Non-pigmented ciliary epithelial cell (primary cell): Measurements from ENCODE around the gene DOHH.
"Not testable (repeated sequence)": the region's sequence is repeated elsewhere in the genome, so short reads cannot be mapped to it uniquely, and the experiment has no call there.

Experiments used
- DNase-seq: peaks from one replicate; pipeline ENCODE4 v3.0.0-alpha.2; 2010; ENCODE audit warnings: low read depth

The DOHH gene

GRCh38 chr19:3519126-3519525 is 18.7 kb upstream of the DOHH start:
- no peak for DNase-seq

DNA sequence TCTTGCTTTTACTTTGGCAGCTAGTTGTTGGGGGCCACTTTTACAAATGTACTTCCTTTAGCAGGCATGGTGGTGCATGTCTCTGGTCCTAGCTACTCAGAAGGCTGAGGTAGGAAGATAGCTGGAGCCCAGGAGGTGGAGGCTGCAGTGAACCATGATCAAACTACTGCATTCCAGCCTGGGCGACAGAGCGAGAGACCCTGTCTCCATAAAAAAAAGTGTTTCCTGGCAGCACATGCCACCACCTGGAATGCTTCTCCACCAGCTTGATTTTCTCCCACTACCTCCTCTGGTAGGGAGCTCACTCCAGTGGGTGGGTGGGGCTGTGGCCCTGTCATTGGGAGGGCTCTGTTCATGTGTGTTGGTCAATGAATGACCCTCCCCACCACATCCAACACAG is 18.2 kb upstream of the DOHH start:
- no peak for DNase-seq

GRCh38 chr19:3518255-3518654 is 17.8 kb upstream of the DOHH start:
- DNase-seq: no peak

- no peak for DNase-seq
Measured at GRCh38 chr19:3517638-3518037, 17.2 kb upstream of the DOHH start.

GRCh38 chr19:3516675-3517207 is 16.3 kb upstream of the DOHH start:
- DNase-seq: no peak

DNA sequence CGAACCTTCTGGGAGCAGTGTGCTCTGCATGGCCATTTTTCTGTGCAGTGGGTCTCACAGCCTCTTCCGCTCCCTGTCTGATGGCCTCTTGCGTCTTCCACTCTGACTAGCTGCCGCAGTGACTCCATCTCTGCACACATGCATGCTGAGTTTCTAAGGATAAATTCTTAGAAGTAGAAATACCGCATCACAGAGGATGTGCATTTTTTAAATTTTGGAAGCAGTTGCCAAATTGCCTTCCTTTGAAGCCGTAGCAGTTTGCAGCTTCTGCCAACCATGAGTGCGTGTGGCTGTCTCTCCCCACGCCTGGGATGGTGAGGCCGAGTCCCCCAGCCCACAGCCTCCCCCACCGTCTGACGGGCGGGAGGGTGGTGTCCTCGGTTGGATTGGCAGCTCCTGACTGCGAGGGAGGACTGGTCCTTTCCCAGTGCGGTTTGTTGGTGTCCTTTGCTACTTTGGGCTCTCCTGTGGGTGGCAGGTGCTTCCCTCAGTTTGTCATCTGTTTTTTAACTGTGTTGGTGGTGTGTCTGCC is 15.5 kb upstream of the DOHH start:
- DNase-seq: no peak

DNA sequence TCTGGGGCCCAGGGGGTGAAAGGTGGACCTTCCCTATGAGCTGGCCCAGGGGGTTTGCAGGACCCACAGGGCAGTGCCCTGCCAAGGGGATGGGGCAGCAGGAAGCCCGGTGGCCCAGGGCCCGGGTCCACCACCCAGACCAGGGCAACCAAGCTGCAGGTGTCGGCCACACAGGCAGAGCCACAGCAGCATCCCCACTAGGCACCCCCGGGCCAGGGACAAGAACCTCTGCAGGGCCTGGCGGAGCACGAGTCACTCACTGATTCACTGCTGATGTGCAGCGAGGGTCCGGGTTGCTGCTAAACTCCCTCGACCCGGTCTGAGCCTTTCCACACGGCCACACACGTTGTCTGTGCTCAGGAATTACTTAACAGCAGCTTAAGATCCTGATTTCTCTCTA is 14.5 kb upstream of the DOHH start:
- DNase-seq: no peak

DNA sequence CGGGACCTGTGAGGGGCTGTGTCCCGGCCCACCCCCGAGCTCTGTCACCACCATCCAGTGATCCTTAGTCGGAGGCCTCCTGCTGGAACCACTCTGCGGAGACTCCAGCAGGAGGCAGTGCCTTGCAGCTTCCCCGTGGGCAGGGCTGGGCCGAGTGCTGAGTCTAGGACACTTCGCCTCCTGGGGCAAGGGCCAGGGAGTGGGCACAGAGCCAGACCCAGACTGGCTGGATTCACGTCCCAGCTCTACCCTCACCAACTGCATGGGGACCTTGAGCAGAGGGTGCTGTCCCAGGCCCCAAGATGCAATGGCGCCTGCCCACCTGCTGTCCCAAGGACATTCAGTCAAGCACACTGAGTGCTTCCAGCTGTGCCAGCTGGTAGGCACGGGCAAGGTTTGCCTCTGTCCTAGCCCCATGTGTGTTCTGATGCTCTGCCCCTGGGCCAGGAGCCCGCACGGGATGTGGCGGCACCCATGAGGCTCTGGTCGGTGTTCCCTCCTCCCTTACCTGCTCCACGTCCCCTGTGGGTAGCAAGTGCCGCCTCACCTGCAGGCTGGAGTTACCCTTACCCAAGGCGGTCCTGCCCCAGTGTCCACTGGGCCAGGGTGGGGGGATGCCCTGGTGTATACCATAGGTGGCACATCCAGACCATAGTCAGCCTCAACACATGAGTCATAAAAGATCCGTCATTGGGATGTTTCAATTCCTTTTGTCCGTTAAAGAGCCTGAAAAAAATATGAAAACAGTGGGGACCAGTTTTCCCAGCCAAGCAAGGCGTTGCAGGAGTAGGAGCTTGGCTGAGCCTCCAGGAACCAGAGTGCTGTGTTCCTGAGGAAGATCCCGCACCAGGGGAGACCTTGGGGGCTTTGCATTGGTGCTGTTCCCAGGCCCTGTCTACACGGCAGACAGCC is 13.0 kb upstream of the DOHH start:
- DNase-seq: no peak

DNA sequence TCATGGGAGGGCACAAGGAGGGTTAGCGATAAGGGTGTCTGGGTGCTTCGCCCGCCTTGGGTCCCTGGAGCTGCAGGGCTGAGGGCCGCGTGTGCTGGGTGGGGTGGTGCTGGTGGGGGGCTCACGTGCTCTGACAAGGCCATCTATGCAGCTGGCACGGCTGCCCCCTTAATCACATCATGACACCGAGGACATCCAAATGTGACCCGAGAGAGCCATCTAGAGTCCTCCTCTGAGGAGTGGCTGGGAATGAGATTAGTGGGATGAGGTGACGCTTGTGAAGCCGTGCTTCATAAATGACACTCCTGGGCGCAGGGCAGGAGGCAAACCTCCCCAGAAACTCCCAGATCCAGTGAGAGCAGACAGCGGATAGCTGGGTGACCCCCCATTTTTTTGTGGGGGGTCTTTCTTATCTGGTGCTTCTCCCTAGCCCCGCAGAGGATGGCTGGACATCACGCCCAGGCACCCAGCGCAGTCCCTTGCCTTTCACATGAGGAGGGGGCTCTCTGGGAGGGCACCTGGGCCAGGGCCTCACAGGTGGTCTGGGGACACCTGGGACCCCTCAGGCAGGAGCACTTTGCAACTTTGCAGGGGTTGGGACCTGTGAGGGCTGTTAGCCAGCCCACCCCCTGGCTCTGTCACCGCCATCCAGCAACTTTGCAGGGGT is 12.2 kb upstream of the DOHH start:
- DNase-seq: no peak

- DNase-seq: no peak
Measured at GRCh38 chr19:3511506-3512251, 11.2 kb upstream of the DOHH start.

- no peak for DNase-seq
Measured at GRCh38 chr19:3510727-3511126, 10.3 kb upstream of the DOHH start.

- DNase-seq: peak; percentile 48
Measured at GRCh38 chr19:3509566-3509989, 9.1 kb upstream of the DOHH start.

GRCh38 chr19:3508771-3509535 is 8.5 kb upstream of the DOHH start:
- no peak for DNase-seq

- not testable (repeated sequence) for DNase-seq
Measured at GRCh38 chr19:3508121-3508661, 7.7 kb upstream of the DOHH start.

DNA sequence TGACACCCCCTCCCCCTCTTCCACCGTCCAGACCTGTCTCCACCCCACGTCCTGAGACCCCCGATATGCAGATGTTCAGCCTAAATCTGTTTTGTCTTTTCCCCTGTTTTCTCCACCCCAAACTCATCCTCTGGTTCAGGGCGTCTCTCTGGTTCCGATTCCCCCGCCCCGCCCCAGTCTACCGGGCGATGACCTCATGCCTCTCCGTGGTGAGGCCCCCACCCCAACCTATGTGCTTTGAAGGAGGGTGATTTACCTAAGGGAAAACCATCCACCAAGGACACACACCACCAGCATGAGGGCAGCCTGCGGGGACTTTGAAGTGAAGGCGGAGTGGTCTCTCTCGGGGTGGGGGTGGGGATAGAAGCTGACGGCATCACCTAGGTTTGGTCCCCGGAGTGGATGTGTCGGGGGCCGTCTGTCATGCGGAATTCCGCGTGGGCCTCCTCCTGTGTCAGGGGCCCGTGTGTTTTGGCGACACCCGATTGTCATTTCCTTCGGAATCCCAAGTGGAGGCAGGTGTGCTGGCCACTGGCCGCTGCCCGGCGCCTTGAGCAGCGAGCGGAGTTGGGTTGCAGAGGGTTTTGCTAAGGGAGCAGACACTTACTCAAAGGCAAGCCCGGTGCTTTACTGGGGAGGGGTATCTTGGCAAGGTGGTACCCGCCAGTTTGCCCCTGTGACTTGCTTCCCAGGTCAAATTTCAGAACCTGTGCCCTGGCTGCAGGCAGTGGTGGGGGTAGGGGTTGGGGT is 7.1 kb upstream of the DOHH start:
- DNase-seq: no peak

DNA sequence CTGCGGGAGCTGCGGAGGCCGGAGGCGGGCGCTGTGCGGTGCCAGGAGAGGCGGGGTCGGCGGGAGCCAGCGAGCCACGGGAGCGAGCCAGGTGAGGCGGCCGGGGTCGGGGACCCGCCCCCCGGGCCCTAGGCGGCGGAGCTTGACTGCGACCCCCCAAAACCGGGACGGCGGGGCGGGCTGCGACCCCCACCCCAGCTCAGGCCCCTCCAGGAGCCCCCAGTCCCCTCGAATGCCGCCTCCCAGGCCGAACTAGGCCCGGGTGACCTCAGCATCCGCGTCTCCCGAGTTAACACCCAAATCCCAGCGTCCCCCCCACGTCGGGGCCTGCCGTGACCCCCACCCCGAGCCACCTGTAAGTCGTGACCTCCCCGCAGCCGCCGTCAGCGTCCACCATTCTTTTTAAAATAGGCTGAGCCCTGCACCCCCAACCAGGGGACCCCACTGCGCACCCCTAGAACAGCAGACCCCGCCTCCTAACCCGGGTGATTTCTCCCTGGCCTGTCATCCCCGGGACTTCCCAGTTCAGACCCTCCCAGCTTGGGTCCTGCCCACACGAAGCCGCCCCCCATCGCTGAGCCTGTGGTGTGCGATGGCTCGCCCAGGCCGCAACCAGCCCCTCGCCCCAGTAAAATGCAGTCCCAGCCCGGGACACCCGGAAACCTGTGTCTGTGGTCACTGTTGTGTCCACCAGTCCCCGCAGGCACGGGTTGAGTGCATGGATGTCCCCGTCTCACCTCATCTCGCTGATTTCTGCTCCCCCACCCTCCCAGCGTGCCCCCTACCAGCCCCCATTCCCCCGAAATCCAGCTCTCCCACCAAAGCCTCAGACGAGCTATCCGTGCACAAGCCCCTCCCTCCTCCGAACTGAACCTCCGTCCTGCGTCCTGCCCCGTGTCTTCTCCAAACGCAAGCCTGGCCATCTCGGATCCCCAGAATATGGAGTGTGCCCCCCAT is 6.2 kb upstream of the DOHH start:
- DNase-seq: no peak

DNA sequence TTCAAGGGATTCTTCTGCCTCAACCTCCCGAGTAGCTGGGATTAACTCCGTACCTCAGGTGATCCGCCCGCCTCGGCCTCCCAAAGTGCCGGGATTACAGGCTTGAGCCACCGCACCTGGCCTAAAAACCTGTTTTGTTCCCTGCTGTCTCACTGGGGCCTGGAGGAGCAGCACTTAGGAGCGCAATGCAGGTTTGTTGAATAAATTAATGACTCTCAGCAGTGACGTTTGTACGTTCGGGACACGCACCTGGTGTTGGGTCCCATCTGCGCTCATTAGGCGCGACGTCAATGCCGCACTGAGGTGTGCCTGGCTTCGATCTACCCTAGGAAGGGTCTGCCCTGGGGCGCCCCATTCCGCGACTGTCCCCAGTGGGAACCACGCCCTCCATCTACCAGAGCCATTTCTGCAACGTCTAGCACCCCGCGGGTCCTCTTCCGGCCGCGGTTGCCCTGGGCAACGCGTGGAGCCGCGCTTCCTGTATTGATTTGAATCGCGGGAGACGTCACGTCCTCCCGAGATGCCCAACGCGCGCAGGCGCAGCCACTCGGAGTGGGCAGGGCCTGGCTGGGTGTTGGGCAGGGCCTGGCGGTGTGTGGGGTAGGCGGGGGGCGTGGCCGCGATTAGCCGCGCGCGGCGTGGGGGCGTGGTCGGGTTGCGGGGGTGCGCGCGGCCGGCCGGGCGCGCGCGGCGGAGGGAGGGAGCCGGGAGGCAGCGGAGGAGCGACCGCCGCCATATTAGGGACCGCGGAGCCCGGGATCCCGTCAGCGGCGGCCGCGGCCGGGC is 5.3 kb upstream of the DOHH start, which contains the start of gene FZR1:
Gene FZR1, plus strand, starts transcription at position 714 of the 786 bp plus-strand sequence. CDS start 16,679 bp downstream, outside the sequence.
- DNase-seq: peak; percentile 89

- DNase-seq: no peak
Measured at GRCh38 chr19:3504735-3505134, 4.3 kb upstream of the DOHH start.
